Measurements from ENCODE around the gene NDUFS6. TPM values are rescaled to one million over a fixed set of nuclear protein-coding genes. Genes with fewer than 3 reads are reported as not detected.

Gene NDUFS6
- total and polyA plus RNA-seq, 2 of the 4 experiments (the other 2 are of a cell fraction): 10.4 to 69.0 TPM

DNA sequence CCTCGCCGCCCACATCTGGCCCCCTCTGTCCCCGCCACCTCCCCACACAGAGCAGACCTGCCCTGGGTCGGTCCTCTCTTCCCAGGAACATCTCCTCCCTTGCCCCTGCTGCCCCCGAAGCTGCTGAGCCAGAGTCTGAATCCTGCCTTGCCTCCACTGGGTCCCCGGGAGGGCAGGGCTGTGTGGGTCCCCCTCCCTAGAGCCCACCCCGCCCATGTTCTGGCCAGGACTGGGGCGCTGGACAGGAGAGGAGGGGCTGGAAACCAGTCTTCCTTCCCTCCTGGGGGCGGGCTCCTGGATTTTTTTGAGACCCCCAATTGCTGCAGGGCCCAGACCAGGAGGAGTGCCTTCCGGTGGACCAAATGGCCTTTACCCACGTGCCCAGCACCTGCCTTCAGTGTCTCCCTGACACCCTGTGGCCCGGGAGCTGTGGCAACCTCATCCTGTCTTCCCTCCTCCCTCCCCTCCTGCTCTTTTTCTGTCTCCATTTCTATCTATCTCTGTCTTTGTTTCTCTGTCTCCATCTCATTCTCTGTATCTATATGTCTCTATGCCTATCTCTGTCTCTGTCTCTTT lies 13.6 kb upstream of the NDUFS6 start (continued):
- no peak for TF ChIP-seq SMC3 (IDR thresholded peaks at IDR 0.05; ENCODE audit: low read depth, low read length)
- no peak for TF ChIP-seq RCOR1 (IDR thresholded peaks at IDR 0.05; ENCODE audit: insufficient replicate concordance, low read length)

DNA sequence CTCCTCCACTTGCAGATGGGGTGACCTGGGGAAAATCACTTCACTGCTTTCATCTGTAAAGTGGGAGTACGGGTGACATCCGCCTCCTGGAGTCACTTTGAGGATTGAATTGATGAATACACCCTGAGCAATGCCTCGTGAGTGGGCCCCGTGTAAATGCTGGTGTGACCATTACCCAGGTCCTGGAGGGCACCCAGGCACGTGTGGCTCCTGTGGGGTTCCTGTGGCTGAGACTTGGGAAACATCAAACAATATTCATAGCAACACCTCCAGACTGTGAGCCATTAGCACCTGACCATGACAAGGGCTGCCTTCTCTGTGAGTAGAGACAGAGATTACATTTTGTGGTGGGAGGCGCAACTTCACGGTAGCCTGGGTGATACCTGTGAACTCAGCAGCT lies 13.0 kb upstream of the NDUFS6 start:
- WGBS, 2 experiments (ENCODE audit: extremely low coverage in 2 of 2, insufficient read length in 1 of 2): no CpG with 5 or more reads among the region's 7 CpGs
- Histone ChIP-seq H2AK5ac (ENCODE audit: low read depth, low read length) (peak overlapping the region; percentile 87), H2BK20ac (ENCODE audit: low read depth, low read length) (peak overlapping the region; percentile 74), H3K9me1 (ENCODE audit: insufficient read depth, low read length) (peaks cover 3% of the 10 kb centered on the region), H3K27me3 (ENCODE audit: control insufficient read depth, insufficient read depth, low read length) (no peaks in the 10 kb centered on the region; the same call in 1 of the 2 replicates), H4K8ac (ENCODE audit: low read depth in 2 of 2, low read length in 2 of 2) (peak overlapping the region; percentile 9 to 19; a peak in 2 of 4 replicates), H3K14ac (replicated peaks; ENCODE audit: low read depth, low read length) (peak overlapping the region; percentile 29; the same call in 1 of the 2 replicates), H3K9ac (ENCODE audit: low read depth, low read length) (no peak overlapping the region), H3K79me1 (ENCODE audit: low read depth in 1 of 2, low read length in 2 of 2) (peaks cover 0 to 10% of the 10 kb centered on the region in 2 experiments; a peak in 2 of 4 replicates), H3K23ac (ENCODE audit: low read depth, low read length) (no peak overlapping the region), H3K27ac (ENCODE audit: insufficient read depth, low read length) (no peak overlapping the region), H2BK15ac (ENCODE audit: low read depth, low read length) (0 out of 3 replicates have a peak overlapping the region, but pooled peaks have one; percentile 54), H3K4me2 (ENCODE audit: low read depth, low read length) (no peak overlapping the region), H2AFZ (replicated peaks; ENCODE audit: low read length, poor library complexity) (no peak overlapping the region), H3K36me3 (ENCODE audit: control insufficient read depth, insufficient read depth, low read length) (no peaks in the 10 kb centered on the region), H2BK120ac (ENCODE audit: low read depth, low read length) (peak overlapping the region; percentile 91), H3K56ac (ENCODE audit: extremely low read depth, insufficient read depth, low read length) (no peak overlapping the region), H4K5ac (ENCODE audit: low read depth, low read length) (no peak overlapping the region), H3K4ac (ENCODE audit: low read depth, low read length) (peak overlapping the region; percentile 72), H4K20me1 (ENCODE audit: insufficient read depth, low read length) (no peaks in the 10 kb centered on the region), H3K4me3 (ENCODE audit: insufficient read depth, low read depth, low read length) (no peak overlapping the region), H3K18ac (ENCODE audit: low read depth, low read length) (no peak overlapping the region), H3K9me3 (ENCODE audit: control insufficient read depth, insufficient read depth, low read length) (no peaks in the 10 kb centered on the region), H2BK5ac (ENCODE audit: low read depth, low read length, poor library complexity, severe bottlenecking) (peak overlapping the region; percentile 14), H3K4me1 (ENCODE audit: control insufficient read depth, insufficient read depth, low read length) (peaks cover 12% of the 10 kb centered on the region), H4K91ac (ENCODE audit: insufficient read depth, low read depth, low read length) (no peak overlapping the region; the same call in 1 of the 2 replicates), H2AK9ac (replicated peaks; ENCODE audit: low read depth, low read length, poor library complexity) (peak overlapping the region; percentile 13)
- intact Hi-C loops (cut with micrococcal nuclease): no loop called here
- no peak for DNase-seq
- dilution Hi-C loops (cut with HindIII; ENCODE audit: low sequenced_read_pairs, unreplicated experiment): no loop called here
- TF ChIP-seq RCOR1 (IDR thresholded peaks at IDR 0.05; ENCODE audit: insufficient replicate concordance, low read length) (no peak), MXI1 (IDR thresholded peaks at IDR 0.05; ENCODE audit: borderline replicate concordance, low read depth, low read length) (no peak), RFX5 (IDR thresholded peaks at IDR 0.05; ENCODE audit: low read depth, low read length) (no peak), POLR2A (IDR thresholded peaks at IDR 0.05; ENCODE audit: low read depth, low read length) (no peak), NFE2L2 (IDR thresholded peaks at IDR 0.05; ENCODE audit: low read depth, low read length) (no peak), SMC3 (IDR thresholded peaks at IDR 0.05; ENCODE audit: low read depth, low read length) (no peak), FOS (IDR thresholded peaks at IDR 0.05; ENCODE audit: low read depth, low read length) (no peak), MAFK (IDR thresholded peaks at IDR 0.05; ENCODE audit: low read depth, low read length) (no peak), BHLHE40 (IDR thresholded peaks at IDR 0.05; ENCODE audit: low read depth, low read length) (no peak)
- TF ChIP-seq, protein P1, sequence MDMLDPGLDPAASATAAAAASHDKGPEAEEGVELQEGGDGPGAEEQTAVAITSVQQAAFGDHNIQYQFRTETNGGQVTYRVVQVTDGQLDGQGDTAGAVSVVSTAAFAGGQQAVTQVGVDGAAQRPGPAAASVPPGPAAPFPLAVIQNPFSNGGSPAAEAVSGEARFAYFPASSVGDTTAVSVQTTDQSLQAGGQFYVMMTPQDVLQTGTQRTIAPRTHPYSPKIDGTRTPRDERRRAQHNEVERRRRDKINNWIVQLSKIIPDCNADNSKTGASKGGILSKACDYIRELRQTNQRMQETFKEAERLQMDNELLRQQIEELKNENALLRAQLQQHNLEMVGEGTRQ (IDR thresholded peaks at IDR 0.05; ENCODE audit: low read depth, low read length): no peak
- TF ChIP-seq, protein P2, sequence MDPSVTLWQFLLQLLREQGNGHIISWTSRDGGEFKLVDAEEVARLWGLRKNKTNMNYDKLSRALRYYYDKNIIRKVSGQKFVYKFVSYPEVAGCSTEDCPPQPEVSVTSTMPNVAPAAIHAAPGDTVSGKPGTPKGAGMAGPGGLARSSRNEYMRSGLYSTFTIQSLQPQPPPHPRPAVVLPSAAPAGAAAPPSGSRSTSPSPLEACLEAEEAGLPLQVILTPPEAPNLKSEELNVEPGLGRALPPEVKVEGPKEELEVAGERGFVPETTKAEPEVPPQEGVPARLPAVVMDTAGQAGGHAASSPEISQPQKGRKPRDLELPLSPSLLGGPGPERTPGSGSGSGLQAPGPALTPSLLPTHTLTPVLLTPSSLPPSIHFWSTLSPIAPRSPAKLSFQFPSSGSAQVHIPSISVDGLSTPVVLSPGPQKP (IDR thresholded peaks at IDR 0.05; ENCODE audit: borderline replicate concordance, low read depth, low read length): no peak
- TF ChIP-seq, protein P3, sequence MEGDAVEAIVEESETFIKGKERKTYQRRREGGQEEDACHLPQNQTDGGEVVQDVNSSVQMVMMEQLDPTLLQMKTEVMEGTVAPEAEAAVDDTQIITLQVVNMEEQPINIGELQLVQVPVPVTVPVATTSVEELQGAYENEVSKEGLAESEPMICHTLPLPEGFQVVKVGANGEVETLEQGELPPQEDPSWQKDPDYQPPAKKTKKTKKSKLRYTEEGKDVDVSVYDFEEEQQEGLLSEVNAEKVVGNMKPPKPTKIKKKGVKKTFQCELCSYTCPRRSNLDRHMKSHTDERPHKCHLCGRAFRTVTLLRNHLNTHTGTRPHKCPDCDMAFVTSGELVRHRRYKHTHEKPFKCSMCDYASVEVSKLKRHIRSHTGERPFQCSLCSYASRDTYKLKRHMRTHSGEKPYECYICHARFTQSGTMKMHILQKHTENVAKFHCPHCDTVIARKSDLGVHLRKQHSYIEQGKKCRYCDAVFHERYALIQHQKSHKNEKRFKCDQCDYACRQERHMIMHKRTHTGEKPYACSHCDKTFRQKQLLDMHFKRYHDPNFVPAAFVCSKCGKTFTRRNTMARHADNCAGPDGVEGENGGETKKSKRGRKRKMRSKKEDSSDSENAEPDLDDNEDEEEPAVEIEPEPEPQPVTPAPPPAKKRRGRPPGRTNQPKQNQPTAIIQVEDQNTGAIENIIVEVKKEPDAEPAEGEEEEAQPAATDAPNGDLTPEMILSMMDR (conservative IDR thresholded peaks at IDR 0.05; ENCODE audit: low read depth, low read length): no peak
- ATAC-seq (ENCODE audit: low read depth): no peak
- no TSS peak for BruUV-seq (replicated peaks)
- ChIA-PET CTCF (interaction anchor here (0.6 to 0.7 kb wide), 2 partner anchors 25 to 243 kb away, joined by 3 read pairs; no protein-coding TSS in a partner anchor), POLR2A (ENCODE audit: unreplicated experiment) (no interaction called here)
- in situ Hi-C loops (cut with MboI; ENCODE audit: low sequenced_read_pairs): loop anchor here (25.0 kb wide), 1 partner anchor 826 kb away; no protein-coding TSS in a partner anchor

Data from IMR-90 (cell line).